Heart left ventricle (tissue), 16 donors: Measurements from ENCODE around the gene RGS5. TPM values are rescaled to one million over a fixed set of nuclear protein-coding genes. Genes with fewer than 3 reads are reported as not detected.

Experiments used
- ATAC-seq, 4 donors: fragments of 200-7000 bp; cut with Tn5 transposase; one replicate each; pipeline ENCODE4 v1.9.1; 2020 to 2022; ENCODE audit warnings: moderate library complexity in 4 of 4, mild to moderate bottlenecking in 3 of 4, moderate number of reproducible peaks in 1 of 4
- DNase-seq, 5 donors: peaks; one replicate each; pipeline ENCODE4 v3.0.0-alpha.2; 2020
- H3K27ac ChIP-seq, 12 donors: fragments of 200-600 bp; sonication (generic) in 4 of 12; one replicate each; pipeline versions ENCODE4 v1.5.0 to v1.8.0; 2016 to 2022; ENCODE audit warnings: mild to moderate bottlenecking in 2 of 12
- H3K27me3 ChIP-seq, 9 donors: fragments of 200-600 bp; sonication (generic) in 2 of 9; one replicate each; pipeline versions ENCODE4 v1.5.1 to v1.8.0; 2016 to 2022; ENCODE audit warnings: mild to moderate bottlenecking in 3 of 9
- H3K36me3 ChIP-seq, 9 donors: fragments of 200-600 bp; sonication (generic) in 2 of 9; one replicate each; pipeline versions ENCODE4 v1.5.0 to v1.8.0; 2018 to 2022; ENCODE audit warnings: mild to moderate bottlenecking in 2 of 9
- H3K4me1 ChIP-seq, 12 donors: fragments of 200-600 bp; sonication (generic) in 4 of 12; one replicate each; pipeline versions ENCODE4 v1.5.0 to v1.8.0; 2016 to 2022; ENCODE audit warnings: mild to moderate bottlenecking in 3 of 12
- H3K4me3 ChIP-seq, 12 donors: fragments of 200-600 bp; sonication (generic) in 4 of 12; one replicate each; pipeline versions ENCODE4 v1.5.0 to v1.8.0; 2017 to 2022; ENCODE audit warnings: mild to moderate bottlenecking in 9 of 12, moderate library complexity in 4 of 12
- H3K9me3 ChIP-seq, 12 donors: fragments of 200-600 bp; sonication (generic) in 4 of 12; one replicate each; pipeline versions ENCODE4 v1.5.0 to v1.8.0; 2016 to 2022; ENCODE audit warnings: mild to moderate bottlenecking in 1 of 12
- POLR2A ChIP-seq, 2 donors: fragments of 450-650 bp; IDR thresholded peaks; one replicate each; pipeline ENCODE4 v1.6.1; 2017; ENCODE audit warnings: antibody characterized with exemption in 2 of 2, mild to moderate bottlenecking in 2 of 2, moderate library complexity in 2 of 2
- WGBS, 4 donors: extraction: QIAGEN DNeasy Blood & Tissue Kit in 2 of 4; methylation state at CpG; one replicate each; pipeline versions ENCODE4 v1.1.5 to v1.1.7; 2013 to 2018; 5-methylcytosine and 5-hydroxymethylcytosine counted together
- intact Hi-C, 10 donors: fragments of 100-400 bp; cut with DNase I; formaldehyde crosslinking; loops; one replicate each; pipeline versions ENCODE4 v1.11.1 to v1.14.2; 2022
- polyA plus RNA-seq, 2 donors: library from polyadenylated mRNA; stranded (reverse); fragments of 200-250 nt; gene quantifications; one replicate each; pipeline ENCODE4 v1.2.3, GENCODE V29; 2013
- total RNA-seq, 9 donors: library from RNA; depleted of rRNA in 2 of 9; stranded (reverse); fragments of >200 nt in 2 of 9; fragmentation: NEBNext Ultra II Directional in 3 of 9; extraction: Animal tissue kit (Norgen Biotek cat#: 25700) in 3 of 9; gene quantifications; one replicate each; pipeline versions ENCODE4 v1.1.0 to v1.2.4, GENCODE V29; 2016 to 2023
- TF ChIP-seq, protein P1 (sequence below), 12 donors: fragments of 200-600 bp; sonication (generic) in 4 of 12; IDR thresholded peaks; one replicate each; pipeline versions ENCODE4 v1.5.0 to v1.8.0; 2018 to 2022; ENCODE audit warnings: antibody characterized with exemption in 12 of 12, mild to moderate bottlenecking in 5 of 12
- donor health status: ischemic (EF 13 %, LVEDD 7.1; RV severe dilation, severe dysfunction).
- donor health status: healthy with polysubstance abuse.
- donor health status: DM: no; HTN: yes; CAD: no.
- donor health status: DM: no; HTN: no; CAD: no.
- donor health status: ischemic (EF 25% LVEDD 6.9; RV normal size, moderate dysfunction).
- donor health status: ischemic (EF 25% LVEDD 5.7; RV mildly dilated, moderate dysfunction).
- donor health status: healthy.
- donor health status: DM: yes; HTN: yes; CAD: no.
- donor health status: ischemic (EF 35%, LVEDD 5.7; RV mildly dilated, moderate dysfunction).
- donor health status: nonischemic (EF 11% LVEDD 7.7; RV severe dilation, severe dysfunction).
- donor health status: DM: yes; HTN: yes; CAD: no.
- donor health status: PGD.
- donor health status: ischemic (EF 29% LVEDD 5.4; RV normal size, mild dysfunction).
- donor health status: nonischemic (EF 23%, LVEDD 6.1; RV moderate dilation, normal function).

The RGS5 gene
- total and polyA plus RNA-seq, 11 donors: 63.3 to 439 (median 199) TPM

DNA sequence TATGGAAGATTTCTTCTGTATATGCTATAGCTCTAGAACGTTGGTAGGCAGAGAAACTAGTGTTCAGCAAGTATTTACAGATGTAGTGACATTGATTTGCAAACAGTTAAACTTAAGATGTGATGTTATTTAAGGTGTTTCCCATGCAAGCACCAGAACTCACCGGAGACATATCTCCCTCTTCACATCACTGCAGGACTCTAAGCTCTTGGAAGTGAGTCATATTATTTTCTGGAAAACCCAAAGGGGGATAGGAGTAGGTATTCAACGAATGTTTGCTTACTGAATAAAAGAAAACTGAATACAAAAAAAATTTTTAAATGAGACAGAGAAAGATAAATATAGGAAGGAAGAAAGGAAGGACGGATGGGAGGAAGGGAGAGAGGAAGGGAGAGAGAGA is 108.5 kb downstream of the RGS5 start:
- intact Hi-C loops: no loop called here
- H3K27me3 ChIP-seq: no peaks in the 10 kb centered on the region
- TF ChIP-seq POLR2A (IDR thresholded peaks at IDR 0.05): no peak
- TF ChIP-seq, protein P1, sequence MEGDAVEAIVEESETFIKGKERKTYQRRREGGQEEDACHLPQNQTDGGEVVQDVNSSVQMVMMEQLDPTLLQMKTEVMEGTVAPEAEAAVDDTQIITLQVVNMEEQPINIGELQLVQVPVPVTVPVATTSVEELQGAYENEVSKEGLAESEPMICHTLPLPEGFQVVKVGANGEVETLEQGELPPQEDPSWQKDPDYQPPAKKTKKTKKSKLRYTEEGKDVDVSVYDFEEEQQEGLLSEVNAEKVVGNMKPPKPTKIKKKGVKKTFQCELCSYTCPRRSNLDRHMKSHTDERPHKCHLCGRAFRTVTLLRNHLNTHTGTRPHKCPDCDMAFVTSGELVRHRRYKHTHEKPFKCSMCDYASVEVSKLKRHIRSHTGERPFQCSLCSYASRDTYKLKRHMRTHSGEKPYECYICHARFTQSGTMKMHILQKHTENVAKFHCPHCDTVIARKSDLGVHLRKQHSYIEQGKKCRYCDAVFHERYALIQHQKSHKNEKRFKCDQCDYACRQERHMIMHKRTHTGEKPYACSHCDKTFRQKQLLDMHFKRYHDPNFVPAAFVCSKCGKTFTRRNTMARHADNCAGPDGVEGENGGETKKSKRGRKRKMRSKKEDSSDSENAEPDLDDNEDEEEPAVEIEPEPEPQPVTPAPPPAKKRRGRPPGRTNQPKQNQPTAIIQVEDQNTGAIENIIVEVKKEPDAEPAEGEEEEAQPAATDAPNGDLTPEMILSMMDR (IDR thresholded peaks at IDR 0.05): no peak
- WGBS, 4 donors: 49 to 60% (median 57%) methylated on average over 4 of the region's 4 CpGs
- H3K36me3 ChIP-seq: no peaks in the 10 kb centered on the region
- H3K4me3 ChIP-seq: no peak overlapping the region
- H3K4me1 ChIP-seq: no peaks in the 10 kb centered on the region
- H3K27ac ChIP-seq: no peak overlapping the region
- no peak for DNase-seq
- no peaks in the 10 kb centered on the region for H3K9me3 ChIP-seq
- no peak for ATAC-seq

DNA sequence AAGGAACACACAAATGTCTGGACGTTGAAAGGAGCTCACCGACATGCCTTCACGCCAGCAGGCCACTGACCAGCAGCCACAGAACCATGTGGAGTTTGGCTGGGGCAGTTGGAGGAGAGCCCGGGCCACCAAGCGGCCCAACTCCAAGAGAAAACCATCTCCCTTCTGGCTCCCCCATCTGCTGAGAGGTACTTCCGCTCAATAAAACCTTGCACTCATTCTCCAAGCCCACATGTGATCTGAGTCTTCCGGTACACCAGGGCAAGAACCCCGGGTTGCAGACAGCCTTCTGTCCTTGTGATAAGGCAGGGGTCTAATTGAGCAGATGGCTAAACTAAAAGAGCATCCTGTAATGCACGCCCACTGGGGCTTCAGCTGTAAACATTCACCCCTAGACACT is 109.1 kb downstream of the RGS5 start:
- TF ChIP-seq POLR2A (IDR thresholded peaks at IDR 0.05): no peak
- TF ChIP-seq, protein P1 (IDR thresholded peaks at IDR 0.05): no peak
- H3K27ac ChIP-seq: no peak overlapping the region

DNA sequence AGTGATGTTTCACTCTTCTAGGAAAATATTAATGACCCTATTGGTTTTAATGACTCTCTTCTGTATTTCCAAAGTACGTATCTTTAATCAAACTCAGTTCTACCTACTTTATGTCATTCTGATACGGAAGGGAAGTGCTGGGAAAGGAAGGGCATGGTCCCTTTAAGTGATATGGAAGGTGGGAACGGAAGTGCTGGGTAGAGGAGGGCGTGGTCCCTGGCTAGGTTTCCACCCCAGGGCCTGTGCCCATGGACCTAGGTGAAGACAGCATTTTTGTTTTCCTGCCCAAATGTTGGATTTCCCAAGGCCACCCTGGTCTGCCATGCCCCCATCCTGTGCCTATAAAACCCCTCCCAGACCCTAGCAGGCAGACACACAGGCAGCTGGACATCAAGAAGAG is 109.5 kb downstream of the RGS5 start:
- ATAC-seq: no peak
- Histone ChIP-seq H3K4me3 (no peak overlapping the region), H3K36me3 (no peaks in the 10 kb centered on the region), H3K4me1 (no peaks in the 10 kb centered on the region), H3K27me3 (no peaks in the 10 kb centered on the region), H3K27ac (no peak overlapping the region), H3K9me3 (no peaks in the 10 kb centered on the region)
- no peak for TF ChIP-seq POLR2A (IDR thresholded peaks at IDR 0.05)
- TF ChIP-seq, protein P1 (IDR thresholded peaks at IDR 0.05): no peak
- WGBS, 4 donors: 67 to 76% (median 68%) methylated on average over 4 of the region's 4 CpGs
- DNase-seq: no peak
- intact Hi-C loops: no loop called here

More for the DNA sequence above, 109.1 kb downstream of the RGS5 start:
- 87 to 89% (median 88%) methylated on average over 9 of the region's 9 CpGs for WGBS, 4 donors
- Histone ChIP-seq H3K4me1 (no peaks in the 10 kb centered on the region), H3K36me3 (no peaks in the 10 kb centered on the region), H3K9me3 (no peaks in the 10 kb centered on the region), H3K4me3 (no peak overlapping the region), H3K27me3 (no peaks in the 10 kb centered on the region)
- DNase-seq: no peak
- intact Hi-C loops: no loop called here
- no peak for ATAC-seq

Other genes starting within 250 kb of the RGS5 start
- gene RGS4, start 133.6 kb downstream of the RGS5 start, total RNA-seq: 10 to 100 TPM in 2 of 9 donors, 1 to 10 TPM in 5, under 1 TPM in 1, not detected in 1; 0.81 to 17.7 (median 5.4) TPM
- 1 to 10 TPM in 1 of 2 donors, under 1 TPM in 1; 0.30 to 2.8 TPM for gene RGS4, start 133.6 kb downstream of the RGS5 start, polyA plus RNA-seq
- 1 to 10 TPM in 2 of 9 donors, under 1 TPM in 4, not detected in 3; 0.20 to 3.2 (median 0.71) TPM for gene NUF2, start 119.0 kb upstream of the RGS5 start, total RNA-seq
- gene NUF2, start 119.0 kb upstream of the RGS5 start, polyA plus RNA-seq: under 1 TPM; 0.18 to 0.23 TPM